T follicular helper cell (primary cell): ENCODE data around the gene HMGCR.

ENCODE experiments used
- DNase-seq: peaks from one replicate; pipeline ENCODE4 v3.0.0-alpha.2; 2020; ENCODE audit warnings: low read depth

HMGCR gene

DNA sequence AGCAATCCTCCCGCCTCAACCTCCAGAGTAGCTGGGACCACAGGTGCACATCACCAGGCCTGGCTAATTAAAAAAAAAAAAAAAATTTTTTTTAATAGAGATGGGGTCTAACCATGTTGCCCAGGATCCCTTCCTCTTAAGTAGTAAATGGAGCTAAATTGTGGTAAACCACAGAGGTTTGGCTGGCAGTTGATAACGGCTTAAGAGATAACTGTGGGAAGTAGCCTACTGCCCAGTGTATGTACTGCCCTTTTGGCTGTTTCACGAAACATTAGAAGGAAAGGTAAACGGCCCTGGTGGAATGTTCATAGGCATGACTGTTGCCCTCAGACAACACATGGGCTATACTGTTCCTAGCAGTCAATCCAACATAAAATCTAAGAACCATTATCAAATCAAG, 44.4 kb downstream of the HMGCR start:
- no peak for DNase-seq

DNA sequence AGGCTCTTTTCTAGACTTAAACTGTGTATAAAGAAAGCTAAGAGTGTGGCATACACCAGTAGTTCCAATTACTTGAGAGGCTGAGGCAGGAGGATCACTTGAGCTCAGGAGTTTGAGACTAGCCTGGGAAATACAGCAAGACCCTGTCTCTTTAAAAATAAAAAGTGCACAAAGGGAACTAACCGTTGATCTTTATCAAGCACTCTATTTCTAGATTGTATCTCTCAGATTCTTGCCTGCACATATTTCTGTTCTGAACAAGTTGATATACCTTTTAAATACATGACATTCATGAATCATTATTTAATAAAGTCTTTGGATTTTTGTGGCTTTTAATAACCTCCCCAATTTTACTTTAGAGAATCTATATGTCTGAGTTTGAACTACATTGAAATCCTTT, 47.2 kb downstream of the HMGCR start:
- DNase-seq, result no peak

DNA sequence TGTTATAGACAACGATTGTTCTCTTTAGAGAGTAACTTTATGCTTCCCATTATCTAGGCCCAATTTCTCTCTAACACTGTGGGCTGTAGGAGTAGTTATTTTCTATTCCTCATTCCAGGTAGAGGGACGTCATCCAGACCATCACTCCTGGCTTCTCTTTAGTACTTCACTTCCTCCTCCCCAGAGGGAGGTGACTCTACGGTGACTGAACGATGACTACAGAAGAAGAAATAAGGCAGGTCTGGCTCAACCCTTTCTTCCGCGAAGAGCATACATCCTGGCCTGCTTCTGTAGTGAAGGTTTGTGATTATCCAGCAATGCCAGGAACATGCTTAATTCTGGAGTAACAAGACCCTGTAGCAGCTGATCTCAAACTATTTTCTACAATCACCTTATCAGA, 50.8 kb downstream of the HMGCR start:
- no peak for DNase-seq

DNA sequence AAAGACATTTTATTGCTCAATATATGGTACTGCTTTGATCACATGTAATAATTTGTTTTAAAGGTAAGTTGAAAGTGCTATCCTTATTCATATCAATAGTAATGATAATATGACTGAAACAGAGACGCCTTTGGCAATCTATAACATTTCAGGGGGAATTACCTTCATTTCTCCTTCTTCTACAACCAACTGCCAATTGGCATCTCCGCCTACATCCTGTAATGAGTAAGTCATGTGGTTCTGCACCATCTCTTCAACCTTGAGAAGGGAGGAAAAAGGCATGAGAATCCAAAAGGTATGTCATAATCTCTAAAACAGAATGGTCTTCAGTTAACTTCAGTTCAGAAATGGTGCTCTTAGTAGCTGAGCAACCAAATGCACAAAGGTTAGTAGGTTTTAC, 52.4 kb downstream of the HMGCR start:
- DNase-seq, result no peak

DNA sequence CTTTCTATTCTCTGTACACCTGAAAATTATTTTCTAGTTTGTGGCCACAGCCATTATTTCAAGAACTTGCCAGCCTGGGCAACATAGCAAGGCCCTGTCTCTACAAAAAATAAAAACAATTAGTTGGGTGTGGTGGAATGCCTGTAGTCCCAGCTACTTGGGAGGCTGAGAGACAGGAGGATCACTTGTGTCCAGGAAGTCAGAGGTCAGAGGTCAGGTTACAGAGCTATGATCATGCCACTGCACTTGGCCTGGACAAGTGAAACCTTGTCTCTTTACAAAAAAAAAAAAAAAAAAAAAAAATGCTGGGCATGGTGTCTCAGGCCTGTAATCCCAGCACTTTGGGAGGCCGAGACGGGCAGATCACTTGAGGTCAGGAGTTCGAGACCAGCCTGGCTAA, 58.3 kb downstream of the HMGCR start:
- no peak for DNase-seq

DNA sequence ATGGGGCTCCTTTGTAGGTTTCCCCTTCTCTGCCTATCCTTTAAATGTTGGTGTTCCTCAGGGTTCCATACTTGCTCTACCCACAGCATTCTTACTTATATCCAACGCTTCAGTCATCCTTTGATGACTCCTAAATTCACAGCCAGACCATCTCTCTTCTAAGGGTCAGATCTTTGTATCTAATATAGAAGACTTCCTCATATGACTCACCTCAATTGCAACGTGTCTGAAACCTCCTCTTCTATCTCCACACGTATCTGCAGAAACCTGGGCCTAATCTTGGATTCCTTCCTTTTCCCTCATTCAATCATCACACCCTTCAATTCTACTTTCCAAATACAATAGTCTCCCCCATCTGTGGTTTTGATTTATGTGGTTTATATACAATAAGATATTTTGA, 68.3 kb downstream of the HMGCR start:
- DNase-seq, result no peak
